Tibial artery (tissue), 4 donors: Measurements from ENCODE around the gene HNF1A.

Experiments
- DNase-seq, 2 donors: peaks; one replicate each; pipeline ENCODE4 v3.0.0-alpha.2; 2019
- H3K27ac ChIP-seq, 2 donors: fragments of 200-600 bp; sonication (generic) in 1 of 2; 1 replicate in 1 of 2; 2 replicates in 1 of 2; pipeline ENCODE4 v1.5.1; 2018 to 2019; ENCODE audit warnings: mild to moderate bottlenecking in 1 of 2
- H3K27me3 ChIP-seq, 2 donors: fragments of 200-600 bp; sonication (generic) in 1 of 2; one replicate each; pipeline versions ENCODE4 v1.5.1 to v1.6.0; 2016 to 2019
- H3K36me3 ChIP-seq, 3 donors: fragments of 200-600 bp; sonication (generic) in 2 of 3; one replicate each; pipeline ENCODE4 v1.5.1; 2016 to 2019; ENCODE audit warnings: mild to moderate bottlenecking in 2 of 3
- H3K4me1 ChIP-seq, 4 donors: fragments of 200-600 bp; sonication (generic) in 2 of 4; 1 replicate in 3 of 4; 2 replicates in 1 of 4; pipeline ENCODE4 v1.5.1; 2016 to 2019
- H3K4me3 ChIP-seq, 2 donors: fragments of 200-600 bp; sonication (generic) in 1 of 2; 1 replicate in 1 of 2; 2 replicates in 1 of 2; pipeline ENCODE4 v1.5.1; 2018 to 2019; ENCODE audit warnings: mild to moderate bottlenecking in 2 of 2
- H3K9me3 ChIP-seq, 3 donors: fragments of 200-600 bp; sonication (generic) in 1 of 3; one replicate each; pipeline ENCODE4 v1.5.1; 2016 to 2019
- intact Hi-C: fragments of 100-400 bp; cut with DNase I; formaldehyde crosslinking; loops from one replicate; pipeline ENCODE4 v1.15.0; 2023; ENCODE audit warnings: low total_unique reads
- TF ChIP-seq, protein P1 (sequence below), 2 experiments: fragments of 200-600 bp in 1 of 2; fragments of 450-650 bp in 1 of 2; IDR thresholded peaks; one replicate each; pipeline ENCODE4 v1.5.1; 2017 to 2019; ENCODE audit warnings: antibody characterized with exemption in 2 of 2, mild to moderate bottlenecking in 1 of 2, moderate library complexity in 1 of 2

The HNF1A gene

DNA sequence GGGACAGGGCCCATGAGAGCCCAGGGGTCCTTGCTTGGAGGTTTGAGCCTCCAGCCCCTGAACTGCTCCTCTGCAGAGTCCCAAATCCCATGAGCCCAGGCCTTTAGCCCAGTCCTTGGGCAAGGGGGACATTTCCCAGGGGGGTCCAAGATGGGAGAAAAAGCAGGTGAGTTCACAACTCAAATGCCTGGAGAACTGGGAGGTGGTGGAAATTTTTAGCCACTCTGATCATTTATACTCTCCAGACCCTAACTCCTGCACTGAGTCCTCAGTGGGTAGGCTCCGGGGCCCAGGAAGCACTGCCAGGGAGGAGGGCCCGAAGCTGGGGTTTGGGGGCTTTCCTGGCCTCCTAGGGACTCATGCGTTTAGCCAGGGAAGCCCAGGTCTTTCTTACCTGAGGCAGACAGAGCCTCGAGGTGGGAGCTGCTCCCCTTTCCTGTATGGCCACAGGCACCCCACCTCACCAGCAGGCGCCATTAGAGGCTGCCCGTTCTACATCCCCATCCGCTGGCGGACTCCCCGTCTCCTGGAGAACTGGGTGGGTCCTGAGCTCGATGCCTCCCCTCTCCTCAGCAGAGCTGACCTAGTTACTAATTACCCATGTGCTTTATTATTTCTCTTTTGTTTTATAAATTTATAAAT lies 998 bp downstream of the HNF1A start:
- H3K9me3 ChIP-seq, result no peaks in the 10 kb centered on the region
- TF ChIP-seq, protein P1, sequence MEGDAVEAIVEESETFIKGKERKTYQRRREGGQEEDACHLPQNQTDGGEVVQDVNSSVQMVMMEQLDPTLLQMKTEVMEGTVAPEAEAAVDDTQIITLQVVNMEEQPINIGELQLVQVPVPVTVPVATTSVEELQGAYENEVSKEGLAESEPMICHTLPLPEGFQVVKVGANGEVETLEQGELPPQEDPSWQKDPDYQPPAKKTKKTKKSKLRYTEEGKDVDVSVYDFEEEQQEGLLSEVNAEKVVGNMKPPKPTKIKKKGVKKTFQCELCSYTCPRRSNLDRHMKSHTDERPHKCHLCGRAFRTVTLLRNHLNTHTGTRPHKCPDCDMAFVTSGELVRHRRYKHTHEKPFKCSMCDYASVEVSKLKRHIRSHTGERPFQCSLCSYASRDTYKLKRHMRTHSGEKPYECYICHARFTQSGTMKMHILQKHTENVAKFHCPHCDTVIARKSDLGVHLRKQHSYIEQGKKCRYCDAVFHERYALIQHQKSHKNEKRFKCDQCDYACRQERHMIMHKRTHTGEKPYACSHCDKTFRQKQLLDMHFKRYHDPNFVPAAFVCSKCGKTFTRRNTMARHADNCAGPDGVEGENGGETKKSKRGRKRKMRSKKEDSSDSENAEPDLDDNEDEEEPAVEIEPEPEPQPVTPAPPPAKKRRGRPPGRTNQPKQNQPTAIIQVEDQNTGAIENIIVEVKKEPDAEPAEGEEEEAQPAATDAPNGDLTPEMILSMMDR (IDR thresholded peaks at IDR 0.05), result no peak
- H3K4me1 ChIP-seq, result peaks cover 0 to 11% (median 5%) of the 10 kb centered on the region in 4 donors
- no peak overlapping the region for H3K27ac ChIP-seq
- H3K4me3 ChIP-seq, result no peak overlapping the region
- intact Hi-C loops, result loop anchor here (10.0 kb wide), 2 partner anchors 265 to 335 kb away; partner anchors contain the start of genes CABP1 and UNC119B
- no peaks in the 10 kb centered on the region for H3K36me3 ChIP-seq
- DNase-seq, result no peak
- peaks cover 0 to 9% of the 10 kb centered on the region in 2 donors for H3K27me3 ChIP-seq

DNA sequence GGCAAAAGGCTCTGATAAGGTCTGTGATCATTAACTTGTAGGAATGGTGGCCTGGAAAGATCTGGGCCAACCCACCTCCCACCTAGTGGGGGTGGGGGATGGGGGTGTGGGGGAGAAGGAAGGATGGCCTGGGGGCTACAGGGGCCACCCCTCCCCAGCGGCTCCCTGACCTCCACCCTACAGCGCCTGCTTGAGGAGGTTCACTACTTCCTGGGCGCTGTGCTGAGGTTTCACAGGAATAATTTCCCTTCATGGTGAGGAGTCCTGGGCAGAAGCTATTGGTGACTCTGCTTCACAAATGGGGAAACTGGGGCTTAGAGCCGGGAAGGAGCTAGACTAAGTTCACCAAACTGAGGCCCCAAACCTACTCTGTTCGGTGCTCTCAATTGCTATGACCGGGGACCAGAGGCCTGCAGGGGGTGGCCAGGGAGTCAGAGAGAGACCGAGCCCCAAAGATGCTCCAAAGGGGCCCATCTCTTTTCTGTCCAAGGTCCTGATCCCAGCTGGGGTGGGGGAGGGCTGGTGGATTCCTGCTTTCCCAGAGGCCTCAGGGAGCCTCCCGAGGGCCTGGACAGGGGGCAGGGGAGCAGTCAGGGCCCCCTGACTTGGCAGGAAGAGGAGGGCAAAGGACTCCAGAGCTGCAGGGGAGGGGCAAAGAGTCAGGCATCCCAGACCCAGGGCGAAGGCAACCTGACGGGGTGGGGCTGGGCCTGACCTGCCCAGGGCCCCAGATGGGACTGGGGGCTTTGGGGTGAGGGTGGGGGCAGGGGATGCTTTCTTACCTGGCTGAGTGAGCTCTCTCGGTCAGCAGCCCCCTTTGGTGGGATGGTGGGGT lies 1.7 kb downstream of the HNF1A start:
- Histone ChIP-seq H3K27ac (no peak overlapping the region), H3K36me3 (no peaks in the 10 kb centered on the region), H3K4me1 (peaks cover 0 to 11% (median 5%) of the 10 kb centered on the region in 4 donors), H3K27me3 (peaks cover 0 to 9% of the 10 kb centered on the region in 2 donors), H3K4me3 (no peak overlapping the region), H3K9me3 (no peaks in the 10 kb centered on the region)
- TF ChIP-seq, protein P1 (IDR thresholded peaks at IDR 0.05), result no peak
- DNase-seq, result no peak
- intact Hi-C loops, result loop anchor here (10.0 kb wide), 2 partner anchors 265 to 335 kb away; partner anchors contain the start of genes CABP1 and UNC119B

DNA sequence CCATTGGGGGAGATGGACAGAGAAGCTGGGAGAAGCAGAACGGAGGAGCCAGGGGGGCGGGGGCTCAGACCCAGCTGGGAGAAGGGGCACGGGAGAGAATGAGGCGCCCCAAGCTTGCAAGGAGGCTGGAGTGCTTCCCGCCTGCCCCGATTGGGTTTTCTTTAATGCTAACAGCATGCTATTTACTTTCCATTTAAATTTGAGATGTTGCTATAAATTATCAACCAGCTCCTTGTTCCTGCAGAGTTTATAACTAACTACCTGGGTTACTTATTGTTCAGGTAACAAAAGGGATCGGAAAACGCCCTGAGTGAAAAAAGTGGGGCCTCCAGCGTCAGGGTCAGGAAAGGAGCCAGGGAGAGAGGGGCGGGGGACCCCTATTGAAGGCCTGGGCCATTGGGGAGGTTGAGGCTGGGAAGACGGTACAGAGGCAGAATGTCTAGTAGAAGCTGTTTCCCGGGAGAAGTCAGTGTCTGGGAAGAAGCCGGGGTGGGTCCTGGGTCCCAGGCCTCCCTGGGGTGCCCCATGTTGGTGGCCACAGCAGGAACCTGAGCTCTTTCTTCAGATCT lies 2.5 kb downstream of the HNF1A start:
- no peak for DNase-seq
- peaks cover 0 to 11% (median 5%) of the 10 kb centered on the region in 4 donors for H3K4me1 ChIP-seq

DNA sequence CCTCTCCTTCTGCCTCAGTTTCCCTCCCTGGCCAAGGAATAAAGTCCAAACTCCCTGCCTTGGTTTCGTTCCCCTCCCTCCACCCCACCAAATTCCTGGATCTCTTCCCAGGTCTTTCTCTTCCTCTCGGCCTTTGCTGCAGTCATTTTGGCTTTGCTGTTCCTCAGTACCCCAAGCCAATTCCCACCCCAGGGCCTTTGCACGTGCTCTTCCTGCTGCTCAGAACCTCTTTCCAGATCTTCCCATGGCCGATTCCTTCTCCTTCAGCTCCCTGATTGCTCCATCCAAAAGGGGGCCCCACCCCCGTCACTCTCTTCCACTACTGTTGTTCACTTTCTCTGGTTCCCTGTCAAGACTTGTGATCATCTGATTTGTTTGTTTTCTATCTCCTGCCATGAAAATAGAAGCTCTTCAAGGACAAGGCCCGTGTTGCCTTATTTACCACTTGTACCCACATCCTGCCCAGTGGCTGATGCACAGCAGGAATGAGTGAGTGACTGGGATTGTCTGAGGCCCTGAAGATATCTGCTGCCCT lies 3.1 kb downstream of the HNF1A start:
- Histone ChIP-seq H3K36me3 (no peaks in the 10 kb centered on the region), H3K4me3 (no peak overlapping the region), H3K27ac (no peak overlapping the region), H3K9me3 (no peaks in the 10 kb centered on the region), H3K27me3 (peaks cover 0 to 9% of the 10 kb centered on the region in 2 donors), H3K4me1 (peaks cover 0 to 11% (median 5%) of the 10 kb centered on the region in 4 donors)
- no peak for DNase-seq
- TF ChIP-seq, protein P1 (IDR thresholded peaks at IDR 0.05), result no peak
- intact Hi-C loops, result no loop called here

More for the DNA sequence above, 2.5 kb downstream of the HNF1A start:
- Histone ChIP-seq H3K4me3 (no peak overlapping the region), H3K36me3 (no peaks in the 10 kb centered on the region), H3K27me3 (peaks cover 0 to 9% of the 10 kb centered on the region in 2 donors), H3K27ac (no peak overlapping the region), H3K9me3 (no peaks in the 10 kb centered on the region)
- TF ChIP-seq, protein P1 (IDR thresholded peaks at IDR 0.05), result no peak
- intact Hi-C loops, result no loop called here

DNA sequence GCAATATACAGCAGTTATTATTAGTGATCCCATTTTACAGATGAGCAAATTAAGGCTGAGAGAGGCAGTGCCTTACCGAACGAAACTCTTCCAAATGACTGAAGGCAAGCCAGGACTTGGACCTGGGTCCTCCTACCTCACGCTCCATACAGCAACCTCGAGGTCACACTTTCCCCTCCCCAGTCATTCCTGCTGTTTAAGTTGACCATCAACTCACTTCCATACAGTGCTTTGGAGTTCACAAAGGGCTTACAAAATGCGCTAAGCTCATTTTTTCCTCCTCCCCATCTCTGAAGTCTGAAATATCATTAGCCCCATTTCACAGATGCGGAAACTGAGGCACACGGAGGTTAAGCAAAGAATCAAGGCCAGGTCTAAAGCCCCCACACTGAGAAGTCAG lies 4.3 kb downstream of the HNF1A start:
- Histone ChIP-seq H3K4me1 (peaks cover 0 to 11% (median 5%) of the 10 kb centered on the region in 4 donors), H3K4me3 (no peak overlapping the region)

More for the DNA sequence above, 4.3 kb downstream of the HNF1A start:
- H3K27me3 ChIP-seq, result peaks cover 0 to 9% of the 10 kb centered on the region in 2 donors
- H3K36me3 ChIP-seq, result no peaks in the 10 kb centered on the region
- intact Hi-C loops, result no loop called here
- TF ChIP-seq, protein P1 (IDR thresholded peaks at IDR 0.05), result no peak
- DNase-seq, result no peak
- no peak overlapping the region for H3K27ac ChIP-seq
- H3K9me3 ChIP-seq, result no peaks in the 10 kb centered on the region
